ENCODE results near the gene TRAM2. TPM values are rescaled to one million over a fixed set of nuclear protein-coding genes. Genes with fewer than 3 reads are reported as not detected.

Gene TRAM2
- total and polyA plus RNA-seq, 2 of the 13 experiments (the other 11 are each of a cell fraction or from before 2014, with no cell fraction given): 49.1 to 72.5 TPM

DNA sequence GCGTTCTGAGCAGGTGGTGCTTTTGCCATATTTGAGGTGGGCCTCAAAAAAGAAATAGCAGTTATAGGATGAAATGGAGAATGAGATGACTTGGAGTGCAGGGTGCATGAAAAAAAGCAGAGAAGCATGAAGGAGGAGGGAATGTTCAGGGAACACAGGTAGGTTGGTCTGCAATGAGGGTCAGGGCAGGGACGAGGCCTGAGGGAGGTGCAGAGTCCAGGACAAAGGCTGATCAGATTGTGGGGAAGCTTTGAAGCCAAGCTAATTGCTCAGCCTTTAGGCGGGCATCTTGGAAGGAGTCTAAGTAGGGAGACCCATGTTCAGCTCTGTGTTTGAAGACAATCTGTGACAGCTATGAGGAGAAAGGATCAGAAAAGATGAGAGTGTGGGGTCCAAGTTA lies 12.0 kb downstream of the TRAM2 start (continued):
- TF ChIP-seq, protein P1, sequence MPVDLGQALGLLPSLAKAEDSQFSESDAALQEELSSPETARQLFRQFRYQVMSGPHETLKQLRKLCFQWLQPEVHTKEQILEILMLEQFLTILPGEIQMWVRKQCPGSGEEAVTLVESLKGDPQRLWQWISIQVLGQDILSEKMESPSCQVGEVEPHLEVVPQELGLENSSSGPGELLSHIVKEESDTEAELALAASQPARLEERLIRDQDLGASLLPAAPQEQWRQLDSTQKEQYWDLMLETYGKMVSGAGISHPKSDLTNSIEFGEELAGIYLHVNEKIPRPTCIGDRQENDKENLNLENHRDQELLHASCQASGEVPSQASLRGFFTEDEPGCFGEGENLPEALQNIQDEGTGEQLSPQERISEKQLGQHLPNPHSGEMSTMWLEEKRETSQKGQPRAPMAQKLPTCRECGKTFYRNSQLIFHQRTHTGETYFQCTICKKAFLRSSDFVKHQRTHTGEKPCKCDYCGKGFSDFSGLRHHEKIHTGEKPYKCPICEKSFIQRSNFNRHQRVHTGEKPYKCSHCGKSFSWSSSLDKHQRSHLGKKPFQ (CRISPR knock-in tag; IDR thresholded peaks at IDR 0.05; ENCODE audit: insufficient replicate concordance): no peak
- TF ChIP-seq HDAC2 (CRISPR knock-in tag; IDR thresholded peaks at IDR 0.05) (0 out of 2 replicates have a peak, but pooled peaks have one; percentile 30), POLR2G (IDR thresholded peaks at IDR 0.05; ENCODE audit: low read depth, low read length) (no peak), POLR2A (IDR thresholded peaks at IDR 0.05; ENCODE audit: insufficient read depth in 1 of 2, low read depth in 2 of 2, low read length in 2 of 2) (no peak), AGO1 (IDR thresholded peaks at IDR 0.05; ENCODE audit: low read depth, low read length, poor library complexity, severe bottlenecking) (no peak), ZNF607 (CRISPR knock-in tag; IDR thresholded peaks at IDR 0.05; ENCODE audit: borderline replicate concordance) (no peak), TBX2 (CRISPR knock-in tag; IDR thresholded peaks at IDR 0.05; ENCODE audit: borderline replicate concordance) (no peak), PTBP1 (IDR thresholded peaks at IDR 0.05; ENCODE audit: low read depth, low read length, poor library complexity, severe bottlenecking) (no peak), MAFK (conservative IDR thresholded peaks at IDR 0.05 in 1 of 2, IDR thresholded peaks at IDR 0.05 in 1 of 2; ENCODE audit: low read length in 2 of 2) (no peak), EP300 (IDR thresholded peaks at IDR 0.05; ENCODE audit: low read depth in 2 of 2, low read length in 2 of 2) (peak in 1 of 2 experiments; percentile 31; a peak in 1 of 4 replicates), EP300 (CRISPR knock-in tag; IDR thresholded peaks at IDR 0.05; ENCODE audit: borderline replicate concordance) (no peak), ZNF780A (CRISPR knock-in tag; IDR thresholded peaks at IDR 0.05) (no peak), ZNF598 (CRISPR knock-in tag; IDR thresholded peaks at IDR 0.05; ENCODE audit: borderline replicate concordance) (no peak), ETV5 (CRISPR knock-in tag; IDR thresholded peaks at IDR 0.05; ENCODE audit: borderline replicate concordance) (no peak), ZNF747 (CRISPR knock-in tag; IDR thresholded peaks at IDR 0.05; ENCODE audit: borderline replicate concordance) (no peak), GZF1 (CRISPR knock-in tag; IDR thresholded peaks at IDR 0.05) (no peak), GATAD2A (CRISPR knock-in tag; IDR thresholded peaks at IDR 0.05) (peak; percentile 26; the same call in 1 of the 2 replicates), ZFP1 (CRISPR knock-in tag; IDR thresholded peaks at IDR 0.05) (no peak), POGZ (CRISPR knock-in tag; IDR thresholded peaks at IDR 0.05) (0 out of 2 replicates have a peak, but pooled peaks have one; percentile 24)
- TF ChIP-seq, protein P2, sequence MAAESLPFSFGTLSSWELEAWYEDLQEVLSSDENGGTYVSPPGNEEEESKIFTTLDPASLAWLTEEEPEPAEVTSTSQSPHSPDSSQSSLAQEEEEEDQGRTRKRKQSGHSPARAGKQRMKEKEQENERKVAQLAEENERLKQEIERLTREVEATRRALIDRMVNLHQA (CRISPR knock-in tag; IDR thresholded peaks at IDR 0.05): no peak
- TF ChIP-seq, protein P3, sequence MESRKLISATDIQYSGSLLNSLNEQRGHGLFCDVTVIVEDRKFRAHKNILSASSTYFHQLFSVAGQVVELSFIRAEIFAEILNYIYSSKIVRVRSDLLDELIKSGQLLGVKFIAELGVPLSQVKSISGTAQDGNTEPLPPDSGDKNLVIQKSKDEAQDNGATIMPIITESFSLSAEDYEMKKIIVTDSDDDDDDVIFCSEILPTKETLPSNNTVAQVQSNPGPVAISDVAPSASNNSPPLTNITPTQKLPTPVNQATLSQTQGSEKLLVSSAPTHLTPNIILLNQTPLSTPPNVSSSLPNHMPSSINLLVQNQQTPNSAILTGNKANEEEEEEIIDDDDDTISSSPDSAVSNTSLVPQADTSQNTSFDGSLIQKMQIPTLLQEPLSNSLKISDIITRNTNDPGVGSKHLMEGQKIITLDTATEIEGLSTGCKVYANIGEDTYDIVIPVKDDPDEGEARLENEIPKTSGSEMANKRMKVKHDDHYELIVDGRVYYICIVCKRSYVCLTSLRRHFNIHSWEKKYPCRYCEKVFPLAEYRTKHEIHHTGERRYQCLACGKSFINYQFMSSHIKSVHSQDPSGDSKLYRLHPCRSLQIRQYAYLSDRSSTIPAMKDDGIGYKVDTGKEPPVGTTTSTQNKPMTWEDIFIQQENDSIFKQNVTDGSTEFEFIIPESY (CRISPR knock-in tag; IDR thresholded peaks at IDR 0.05): no peak
- TF ChIP-seq, protein P4, sequence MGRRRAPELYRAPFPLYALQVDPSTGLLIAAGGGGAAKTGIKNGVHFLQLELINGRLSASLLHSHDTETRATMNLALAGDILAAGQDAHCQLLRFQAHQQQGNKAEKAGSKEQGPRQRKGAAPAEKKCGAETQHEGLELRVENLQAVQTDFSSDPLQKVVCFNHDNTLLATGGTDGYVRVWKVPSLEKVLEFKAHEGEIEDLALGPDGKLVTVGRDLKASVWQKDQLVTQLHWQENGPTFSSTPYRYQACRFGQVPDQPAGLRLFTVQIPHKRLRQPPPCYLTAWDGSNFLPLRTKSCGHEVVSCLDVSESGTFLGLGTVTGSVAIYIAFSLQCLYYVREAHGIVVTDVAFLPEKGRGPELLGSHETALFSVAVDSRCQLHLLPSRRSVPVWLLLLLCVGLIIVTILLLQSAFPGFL (CRISPR knock-in tag; IDR thresholded peaks at IDR 0.05): no peak

All from HepG2 (cell line).